Activated naive CD4-positive, alpha-beta T cell treated with anti-CD3 and anti-CD28 coated beads, Interleukin-2, amount 10 ng/mL, durations not matched to agents 7 days and 5 days (primary cell): Measurements from ENCODE around the gene IGSF9.

Experiments
- CTCF ChIA-PET: fragments of 350-600 bp; sonication (Branson Sonifier 250); formaldehyde crosslinking; loops from one replicate; lab custom pipeline; 2021; ENCODE audit warnings: antibody characterized with exemption; lab: Charles Lee
- DNase-seq: peaks from one replicate; pipeline ENCODE4 v3.0.0-alpha.2; 2020
- H3K27ac Mint-ChIP-seq: one replicate; pipeline ENCODE4 v1.8.0; 2021; ENCODE audit warnings: mild to moderate bottlenecking, moderate library complexity, mixed read lengths
- H3K27me3 Mint-ChIP-seq: one replicate; pipeline ENCODE4 v1.8.0; 2021; ENCODE audit warnings: mild to moderate bottlenecking, mixed read lengths
- H3K36me3 Mint-ChIP-seq: one replicate; pipeline ENCODE4 v1.8.0; 2021; ENCODE audit warnings: mixed read lengths
- H3K4me1 Mint-ChIP-seq: one replicate; pipeline ENCODE4 v1.8.0; 2021; ENCODE audit warnings: mixed read lengths
- H3K4me3 Mint-ChIP-seq: one replicate; pipeline ENCODE4 v1.8.0; 2021; ENCODE audit warnings: mild to moderate bottlenecking, moderate library complexity, mixed read lengths
- H3K9me3 Mint-ChIP-seq: one replicate; pipeline ENCODE4 v1.8.0; 2021; ENCODE audit warnings: mixed read lengths

The IGSF9 gene

GRCh38 chr1:159962176-159962575 is 16.8 kb upstream of the IGSF9 start:
- CTCF ChIA-PET: no interaction called here
- Mint-ChIP-seq H3K36me3 (no peaks in the 10 kb centered on the region), H3K27ac (no peak overlapping the region), H3K27me3 (peaks cover 29% of the 10 kb centered on the region), H3K4me3 (no peak overlapping the region), H3K9me3 (no peaks in the 10 kb centered on the region), H3K4me1 (no peaks in the 10 kb centered on the region)
- DNase-seq: no peak

GRCh38 chr1:159961636-159962035 is 16.2 kb upstream of the IGSF9 start:
- H3K9me3 Mint-ChIP-seq: no peaks in the 10 kb centered on the region
- CTCF ChIA-PET: no interaction called here

GRCh38 chr1:159960721-159961381 is 15.4 kb upstream of the IGSF9 start:
- CTCF ChIA-PET: no interaction called here
- DNase-seq: no peak
- H3K27ac Mint-ChIP-seq: no peak overlapping the region

More at GRCh38 chr1:159961636-159962035, 16.2 kb upstream of the IGSF9 start:
- no peaks in the 10 kb centered on the region for H3K36me3 Mint-ChIP-seq
- H3K4me1 Mint-ChIP-seq: no peaks in the 10 kb centered on the region
- peaks cover 29% of the 10 kb centered on the region for H3K27me3 Mint-ChIP-seq
- DNase-seq: no peak
- H3K27ac Mint-ChIP-seq: no peak overlapping the region
- no peak overlapping the region for H3K4me3 Mint-ChIP-seq

GRCh38 chr1:159959451-159959850 is 14.0 kb upstream of the IGSF9 start:
- DNase-seq: no peak
- peaks cover 25% of the 10 kb centered on the region for H3K27me3 Mint-ChIP-seq
- no peaks in the 10 kb centered on the region for H3K4me1 Mint-ChIP-seq
- CTCF ChIA-PET: interaction anchor here (1.0 kb wide), 1 partner anchor 47 kb away, joined by 6 read pairs; no protein-coding TSS in a partner anchor
- no peak overlapping the region for H3K4me3 Mint-ChIP-seq
- no peaks in the 10 kb centered on the region for H3K9me3 Mint-ChIP-seq
- no peaks in the 10 kb centered on the region for H3K36me3 Mint-ChIP-seq
- no peak overlapping the region for H3K27ac Mint-ChIP-seq

More at GRCh38 chr1:159960721-159961381, 15.4 kb upstream of the IGSF9 start:
- Mint-ChIP-seq H3K27me3 (peaks cover 34% of the 10 kb centered on the region), H3K36me3 (no peaks in the 10 kb centered on the region), H3K9me3 (no peaks in the 10 kb centered on the region), H3K4me3 (no peak overlapping the region), H3K4me1 (no peaks in the 10 kb centered on the region)

GRCh38 chr1:159958719-159959380 is 13.4 kb upstream of the IGSF9 start:
- CTCF ChIA-PET: interaction anchor here (1.0 kb wide), 1 partner anchor 48 kb away, joined by 6 read pairs; no protein-coding TSS in a partner anchor
- H3K27ac Mint-ChIP-seq: no peak overlapping the region
- no peak overlapping the region for H3K4me3 Mint-ChIP-seq
- no peaks in the 10 kb centered on the region for H3K4me1 Mint-ChIP-seq
- DNase-seq: no peak
- peaks cover 25% of the 10 kb centered on the region for H3K27me3 Mint-ChIP-seq
- no peaks in the 10 kb centered on the region for H3K36me3 Mint-ChIP-seq
- no peaks in the 10 kb centered on the region for H3K9me3 Mint-ChIP-seq

GRCh38 chr1:159957824-159958268 is 12.4 kb upstream of the IGSF9 start:
- H3K27me3 Mint-ChIP-seq: peaks cover 34% of the 10 kb centered on the region
- no peak overlapping the region for H3K4me3 Mint-ChIP-seq
- no peak overlapping the region for H3K27ac Mint-ChIP-seq
- H3K9me3 Mint-ChIP-seq: no peaks in the 10 kb centered on the region
- no peaks in the 10 kb centered on the region for H3K36me3 Mint-ChIP-seq
- no peaks in the 10 kb centered on the region for H3K4me1 Mint-ChIP-seq
- DNase-seq: no peak
- CTCF ChIA-PET: interaction anchor here (1.2 to 1.4 kb wide), 3 partner anchors 18 to 50 kb away, joined by 4 to 6 read pairs (median 6); no protein-coding TSS in a partner anchor

GRCh38 chr1:159955456-159955855 is 10.0 kb upstream of the IGSF9 start:
- Mint-ChIP-seq H3K27ac (no peak overlapping the region), H3K36me3 (no peaks in the 10 kb centered on the region), H3K9me3 (no peaks in the 10 kb centered on the region), H3K4me3 (no peak overlapping the region), H3K27me3 (peaks cover 51% of the 10 kb centered on the region), H3K4me1 (no peaks in the 10 kb centered on the region)
- CTCF ChIA-PET: interaction anchor here (2.1 to 6.2 kb wide), 2 partner anchors 51 to 64 kb away, joined by 6 to 31 read pairs; no protein-coding TSS in a partner anchor
- DNase-seq: no peak

- Mint-ChIP-seq H3K9me3 (no peaks in the 10 kb centered on the region), H3K27me3 (peaks cover 51% of the 10 kb centered on the region), H3K4me1 (no peaks in the 10 kb centered on the region), H3K36me3 (no peaks in the 10 kb centered on the region), H3K4me3 (no peak within 1 kb of the TSS), H3K27ac (no peak within 1 kb of the TSS)
- DNase-seq: no peak
- CTCF ChIA-PET: interaction anchor here (2.1 to 6.2 kb wide), 2 partner anchors 53 to 62 kb away, joined by 6 to 31 read pairs; no protein-coding TSS in a partner anchor
Measured at GRCh38 chr1:159953536-159954515, 8.4 kb upstream of the IGSF9 start, which contains the start of gene SLAMF9. Gene SLAMF9 (minus strand): TSS chr1:159954237. CDS start chr1:159954137, 100 bp downstream.

- Mint-ChIP-seq H3K4me1 (no peaks in the 10 kb centered on the region), H3K9me3 (no peaks in the 10 kb centered on the region), H3K36me3 (no peaks in the 10 kb centered on the region), H3K4me3 (no peak overlapping the region), H3K27ac (no peak overlapping the region), H3K27me3 (peaks cover 53% of the 10 kb centered on the region)
- DNase-seq: no peak
- CTCF ChIA-PET: interaction anchor here (0.8 to 6.2 kb wide), 3 partner anchors 13 to 54 kb away, joined by 3 to 31 read pairs (median 5); no protein-coding TSS in a partner anchor
Measured at GRCh38 chr1:159952932-159953331, 7.5 kb upstream of the IGSF9 start.

- H3K36me3 Mint-ChIP-seq: no peaks in the 10 kb centered on the region
- CTCF ChIA-PET: interaction anchor here (6.2 kb wide), 1 partner anchor 55 kb away, joined by 31 read pairs; no protein-coding TSS in a partner anchor
- no peak overlapping the region for H3K27ac Mint-ChIP-seq
- DNase-seq: no peak
- no peaks in the 10 kb centered on the region for H3K4me1 Mint-ChIP-seq
- H3K9me3 Mint-ChIP-seq: no peaks in the 10 kb centered on the region
- peaks cover 64% of the 10 kb centered on the region for H3K27me3 Mint-ChIP-seq
- no peak overlapping the region for H3K4me3 Mint-ChIP-seq
Measured at GRCh38 chr1:159951551-159951950, 6.1 kb upstream of the IGSF9 start.

- Mint-ChIP-seq H3K27ac (no peak overlapping the region), H3K36me3 (no peaks in the 10 kb centered on the region), H3K4me1 (peaks cover under 1% of the 10 kb centered on the region), H3K27me3 (peaks cover 65% of the 10 kb centered on the region), H3K9me3 (no peaks in the 10 kb centered on the region), H3K4me3 (no peak overlapping the region)
- no peak for DNase-seq
- CTCF ChIA-PET: interaction anchor here (6.2 kb wide), 1 partner anchor 56 kb away, joined by 31 read pairs; no protein-coding TSS in a partner anchor
Measured at GRCh38 chr1:159951016-159951415, 5.6 kb upstream of the IGSF9 start.

- H3K27ac Mint-ChIP-seq: no peak overlapping the region
- no peaks in the 10 kb centered on the region for H3K36me3 Mint-ChIP-seq
- no peak overlapping the region for H3K4me3 Mint-ChIP-seq
- no peaks in the 10 kb centered on the region for H3K9me3 Mint-ChIP-seq
- no peak for DNase-seq
- peaks cover 7% of the 10 kb centered on the region for H3K4me1 Mint-ChIP-seq
- CTCF ChIA-PET: interaction anchor here (0.7 kb wide), 1 partner anchor 58 kb away, joined by 4 read pairs; no protein-coding TSS in a partner anchor
- peaks cover 75% of the 10 kb centered on the region for H3K27me3 Mint-ChIP-seq
Measured at GRCh38 chr1:159949981-159950381, 4.6 kb upstream of the IGSF9 start.

GRCh38 chr1:159949123-159949522 is 3.7 kb upstream of the IGSF9 start:
- Mint-ChIP-seq H3K27me3 (peaks cover 80% of the 10 kb centered on the region), H3K4me3 (no peak overlapping the region), H3K27ac (no peak overlapping the region), H3K4me1 (peaks cover 11% of the 10 kb centered on the region), H3K9me3 (no peaks in the 10 kb centered on the region), H3K36me3 (no peaks in the 10 kb centered on the region)
- CTCF ChIA-PET: interaction anchor here (0.7 kb wide), 1 partner anchor 58 kb away, joined by 4 read pairs; no protein-coding TSS in a partner anchor
- DNase-seq: no peak
